ENCODE measurements around the gene STEEP1.
"Not testable (repeated sequence)": the region's sequence is repeated elsewhere in the genome, so short reads cannot be mapped to it uniquely, and the experiment has no call there.

Gene STEEP1

GRCh38 chrX:119529345-119530276 is 35.6 kb downstream of the STEEP1 start:
- no peak for DNase-seq

DNA sequence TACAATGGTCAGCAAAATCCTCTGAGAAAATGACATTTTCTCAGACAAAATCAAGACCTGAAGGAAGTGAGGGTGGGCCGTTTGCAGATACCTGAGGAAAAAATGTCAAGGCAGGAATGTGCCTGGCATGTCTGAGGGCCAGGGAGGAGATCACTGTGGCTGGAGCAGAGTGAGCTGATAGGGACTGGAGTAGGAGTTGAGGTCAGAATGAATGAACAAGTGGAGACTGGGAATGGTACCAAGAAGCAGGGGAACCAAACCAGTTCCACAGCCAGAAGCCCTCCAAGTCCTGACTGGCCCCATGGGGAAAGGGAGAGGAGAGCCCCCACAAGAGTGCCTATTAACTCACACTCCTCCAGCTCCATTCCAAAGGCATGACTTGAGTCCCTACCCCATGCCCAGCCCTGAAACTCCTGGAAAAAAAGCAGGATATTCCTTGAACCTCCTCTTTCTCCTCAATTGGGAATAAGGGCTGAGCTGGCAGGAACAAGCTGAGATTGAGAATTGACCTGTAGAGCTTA is 41.5 kb downstream of the STEEP1 start:
- no peak for DNase-seq

GRCh38 chrX:119521246-119521645 is 44.0 kb downstream of the STEEP1 start:
- no peak for DNase-seq

DNA sequence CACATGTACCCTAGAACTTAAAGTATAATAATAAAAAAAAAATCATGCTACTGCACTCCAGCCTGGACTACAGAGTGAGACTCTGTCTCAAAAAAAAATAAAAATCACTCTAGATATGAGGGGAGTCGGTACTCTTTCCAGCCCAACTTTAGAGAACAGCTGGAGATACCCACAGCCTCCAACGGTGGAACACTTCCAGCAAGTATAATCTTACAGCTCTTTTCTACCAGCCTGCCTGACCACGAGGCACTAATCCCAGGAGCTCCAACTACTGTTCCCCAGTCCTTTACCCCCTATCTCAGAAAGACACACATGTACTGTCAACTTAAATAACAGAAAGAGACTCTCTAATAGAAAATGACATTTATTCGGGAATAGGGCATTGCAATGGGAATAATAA is 46.8 kb downstream of the STEEP1 start:
- DNase-seq: no peak

- peak; percentile 24 for DNase-seq
These were observed 49.0 kb downstream of the STEEP1 start for GRCh38 chrX:119516157-119516702.

DNA sequence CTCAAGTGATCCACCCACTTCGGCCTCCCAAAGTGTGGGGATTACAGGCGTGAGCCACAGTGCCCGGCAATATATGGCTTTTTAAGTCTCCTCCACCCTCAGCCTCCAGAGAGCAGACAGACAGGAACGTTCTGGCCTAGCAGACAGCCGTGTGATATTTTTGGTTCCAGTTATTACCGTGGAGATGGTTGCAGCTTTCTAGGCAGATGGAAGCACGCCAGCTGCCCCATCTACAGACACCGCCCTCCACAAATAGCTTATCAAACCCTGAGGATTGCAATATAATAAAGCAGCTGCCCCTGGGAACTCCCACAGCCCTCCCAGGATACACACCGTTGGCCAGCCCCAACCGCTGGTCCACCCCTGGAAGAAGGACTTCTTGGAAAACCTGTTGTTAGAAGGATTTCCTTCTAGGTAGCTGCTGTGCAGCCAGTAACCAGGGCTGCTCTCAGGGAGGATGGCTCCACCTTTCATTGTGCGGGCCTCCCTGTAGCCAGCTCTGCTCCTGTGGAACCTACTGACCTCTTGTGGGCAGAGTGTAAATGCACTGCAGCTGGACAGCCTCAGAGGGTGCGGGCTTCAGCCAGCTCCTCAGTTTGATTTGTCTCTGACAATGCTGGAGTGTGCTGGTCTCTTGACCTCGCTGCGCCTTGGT is 52.9 kb downstream of the STEEP1 start:
- DNase-seq: no peak

DNA sequence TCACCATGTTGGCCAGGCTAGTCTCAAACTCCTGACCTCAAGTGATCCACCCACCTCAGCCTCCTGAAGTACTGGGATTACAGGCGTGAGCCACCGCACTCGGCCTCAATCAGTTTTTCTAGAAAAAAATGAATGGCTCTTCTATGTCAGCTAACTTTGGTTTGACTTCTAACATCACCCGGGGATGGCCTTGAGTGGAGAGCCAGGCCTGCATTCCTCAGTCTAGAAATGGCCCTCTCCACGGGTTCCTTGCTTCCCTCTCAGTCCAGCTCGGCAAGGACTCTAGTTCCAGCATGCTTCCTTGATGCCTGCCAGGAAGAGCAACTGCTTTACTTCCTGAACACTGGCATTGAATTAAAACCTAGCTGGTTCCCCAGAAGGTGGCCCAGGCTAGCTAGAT is 58.0 kb downstream of the STEEP1 start:
- no peak for DNase-seq

GRCh38 chrX:119505945-119506344 is 59.3 kb downstream of the STEEP1 start:
- no peak for DNase-seq

GRCh38 chrX:119505145-119505544 is 60.1 kb downstream of the STEEP1 start:
- DNase-seq: not testable (repeated sequence)

- DNase-seq: no peak
These were observed 61.7 kb downstream of the STEEP1 start for GRCh38 chrX:119503484-119503861.

GRCh38 chrX:119502727-119503483 is 62.3 kb downstream of the STEEP1 start:
- DNase-seq: no peak

- DNase-seq: no peak
These were observed 63.6 kb downstream of the STEEP1 start for GRCh38 chrX:119501511-119502148.

DNA sequence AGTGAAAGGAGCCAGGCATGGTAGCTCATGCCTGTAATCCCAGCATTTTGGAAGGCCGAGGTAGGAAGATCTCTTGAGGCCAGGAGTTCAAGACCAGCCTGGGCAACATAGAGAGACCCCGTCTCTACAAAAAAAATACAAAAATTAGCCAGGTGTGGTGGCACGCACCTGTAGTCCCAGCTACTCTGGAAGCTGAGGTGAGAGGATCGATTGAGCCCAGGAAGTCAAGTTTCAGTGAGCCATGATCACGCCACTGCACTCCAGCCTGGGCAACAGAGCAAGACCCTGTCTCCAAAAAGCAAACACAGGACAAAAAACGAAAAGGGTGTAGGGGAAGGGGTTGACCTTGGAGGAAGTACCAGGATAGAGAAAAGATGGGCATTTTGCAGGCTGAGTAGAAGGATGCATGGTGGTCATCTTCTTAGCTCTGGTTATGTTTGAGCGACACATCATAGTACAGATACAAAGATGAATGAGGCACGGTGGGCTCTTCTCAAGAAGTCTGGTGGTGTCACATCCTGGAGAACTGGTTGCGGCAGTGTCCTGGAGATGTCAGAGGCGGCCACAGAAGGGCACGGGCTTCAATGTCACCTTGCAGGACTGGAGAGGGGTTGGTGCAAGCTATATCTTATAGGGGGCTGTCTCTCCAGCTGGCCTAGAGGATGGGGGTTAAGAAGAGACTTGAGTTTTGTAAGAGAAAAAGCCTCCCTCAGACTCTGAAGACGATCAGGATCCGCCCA is 65.0 kb downstream of the STEEP1 start:
- no peak for DNase-seq

DNA sequence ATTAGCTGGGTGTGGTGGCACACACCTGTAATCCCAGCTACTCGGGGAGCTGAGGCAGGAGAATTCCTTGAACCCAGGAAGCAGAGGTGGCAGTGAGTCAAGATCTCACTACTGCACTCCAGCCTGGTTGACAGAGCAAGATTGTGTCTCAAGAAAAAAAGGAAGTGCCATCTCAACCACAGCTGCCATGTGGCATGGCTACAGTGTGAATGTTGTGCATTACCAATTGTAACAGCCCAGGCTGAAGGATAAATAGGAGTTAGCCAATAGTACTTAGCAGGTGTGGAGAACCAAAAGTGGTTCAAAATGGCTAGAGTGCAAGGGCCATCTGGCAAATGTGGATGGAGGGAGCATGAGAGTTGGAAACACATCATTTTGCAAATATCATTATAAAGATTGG is 68.0 kb downstream of the STEEP1 start:
- DNase-seq: no peak

- no peak for DNase-seq
These were observed 69.2 kb downstream of the STEEP1 start for GRCh38 chrX:119495734-119496726.

DNA sequence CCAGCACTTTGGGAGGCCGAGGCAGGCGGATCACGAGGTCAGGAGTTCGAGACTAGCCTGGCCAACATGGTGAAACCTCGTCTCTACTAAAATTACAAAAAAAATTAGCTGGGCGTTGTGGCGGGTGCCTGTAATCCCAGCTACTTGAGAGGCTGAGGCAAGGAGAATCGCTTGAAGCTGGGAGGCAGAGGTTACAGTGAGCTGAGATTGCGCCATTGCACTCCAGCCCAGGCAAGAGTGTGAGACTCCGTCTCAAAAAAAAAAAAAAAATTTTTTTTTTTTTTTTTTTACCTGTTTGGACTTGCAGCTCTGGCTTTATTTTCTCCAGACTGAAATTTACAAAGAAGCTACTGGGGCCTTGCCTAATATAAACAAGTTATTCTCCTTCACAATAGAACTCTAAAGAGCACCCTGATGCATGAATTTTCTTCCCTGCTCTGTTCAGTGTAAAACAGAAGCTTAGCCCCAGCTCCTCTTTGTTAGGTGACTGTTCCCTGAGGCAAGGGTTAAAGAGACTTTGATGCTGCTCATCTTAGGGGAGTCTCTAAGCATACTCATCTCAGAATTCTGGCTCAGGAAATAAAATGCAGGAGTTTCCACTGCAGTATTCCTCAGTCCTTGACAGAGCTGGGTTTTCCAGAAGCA is 71.2 kb downstream of the STEEP1 start:
- not testable (repeated sequence) for DNase-seq

DNA sequence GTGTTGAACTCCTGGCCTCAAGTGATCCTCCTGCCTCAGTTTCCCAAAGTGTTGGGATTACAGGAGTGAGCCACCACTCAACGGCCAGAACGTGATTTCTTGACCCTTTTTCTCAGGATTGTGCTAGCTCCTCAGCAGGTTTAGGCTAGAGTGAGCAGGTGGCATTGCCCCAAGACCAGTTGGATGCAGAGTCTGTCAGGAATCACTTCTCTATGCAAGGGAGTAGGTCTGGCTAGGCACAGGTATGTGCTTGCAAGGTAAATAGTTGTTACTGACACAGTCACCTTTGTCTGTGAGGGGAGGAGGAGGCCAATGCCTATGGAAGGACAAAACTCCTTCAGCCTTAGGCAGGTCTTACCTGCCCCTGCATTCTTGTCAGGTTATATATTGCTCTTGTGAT is 72.7 kb downstream of the STEEP1 start:
- no peak for DNase-seq

- no peak for DNase-seq
These were observed 75.8 kb downstream of the STEEP1 start for GRCh38 chrX:119489212-119490074.

- peak; percentile 28 for DNase-seq
These were observed 76.5 kb downstream of the STEEP1 start for GRCh38 chrX:119488749-119489148.
